NCI-H187 treated with DMSO at 0.1 percent for 48 hours (cell line): ENCODE results near the gene KBTBD2.
"Not testable (repeated sequence)": the region's sequence is repeated elsewhere in the genome, so short reads cannot be mapped to it uniquely, and the experiment has no call there.

ENCODE experiments used
- DNase-seq: peaks from one replicate; lab custom pipeline; 2025; lab: John Stamatoyannopoulos, UW

Gene KBTBD2

DNA sequence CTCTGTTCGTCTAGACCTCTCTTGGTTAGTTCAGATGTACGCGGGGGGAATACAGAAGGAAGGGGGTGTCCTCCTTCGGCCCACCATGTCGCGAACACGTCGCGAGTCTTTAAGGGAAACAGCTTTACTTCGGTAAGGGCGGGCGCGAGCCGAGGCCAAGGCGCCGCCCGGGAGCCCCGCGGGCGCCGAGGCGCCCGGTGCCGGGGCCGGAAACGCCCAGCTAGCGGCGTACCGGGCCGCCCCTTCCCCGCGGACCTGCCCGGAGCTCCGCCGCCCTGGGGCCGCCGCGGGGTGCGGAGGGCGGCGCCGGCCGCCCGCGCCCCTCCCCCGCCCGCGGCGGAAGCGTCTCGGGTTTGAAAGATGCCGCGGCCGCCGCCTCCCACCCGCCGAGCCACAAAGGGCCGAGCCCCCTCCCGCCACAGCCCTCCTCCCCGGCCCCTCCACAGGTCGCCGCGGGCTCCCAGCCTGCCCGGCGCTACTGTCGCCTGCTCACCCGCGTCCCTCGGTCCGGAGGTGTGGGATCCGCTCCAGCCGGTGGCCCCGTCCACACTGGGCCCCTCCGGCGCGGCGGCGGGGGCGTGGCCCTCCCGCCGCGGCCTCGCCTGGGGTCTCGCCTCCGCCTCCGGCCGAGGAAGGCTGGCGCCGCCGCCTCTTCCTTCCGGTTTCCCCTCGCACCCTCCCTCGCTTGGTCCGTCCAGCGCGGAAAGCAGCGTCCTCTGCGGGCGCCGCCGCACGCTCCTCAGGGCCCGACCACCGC is at the start of gene KBTBD2:
Gene KBTBD2 (minus strand): TSS at position 718 of the 757 bp plus-strand sequence. CDS start 12,156 bp downstream, outside the sequence.
- no peak for DNase-seq

DNA sequence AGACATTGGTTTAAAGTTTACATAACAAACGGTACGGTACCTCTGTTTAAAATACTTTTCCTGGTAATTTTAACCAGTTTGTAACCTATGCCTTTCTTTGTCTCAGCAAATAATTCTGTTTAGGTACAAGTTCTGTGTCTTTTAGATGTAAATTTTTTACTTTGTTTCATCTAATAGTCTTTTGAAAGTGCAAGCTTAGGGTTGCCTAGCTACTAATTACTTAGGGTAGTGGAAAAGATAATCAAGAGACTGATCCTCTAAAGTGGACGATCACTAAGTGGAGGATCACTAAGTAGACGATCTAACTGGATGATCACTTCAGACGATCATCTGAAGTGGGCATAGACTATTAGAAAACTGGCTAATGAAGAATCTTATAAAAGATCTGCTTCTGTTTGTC is 49.6 kb upstream of the KBTBD2 start:
- no peak for DNase-seq

DNA sequence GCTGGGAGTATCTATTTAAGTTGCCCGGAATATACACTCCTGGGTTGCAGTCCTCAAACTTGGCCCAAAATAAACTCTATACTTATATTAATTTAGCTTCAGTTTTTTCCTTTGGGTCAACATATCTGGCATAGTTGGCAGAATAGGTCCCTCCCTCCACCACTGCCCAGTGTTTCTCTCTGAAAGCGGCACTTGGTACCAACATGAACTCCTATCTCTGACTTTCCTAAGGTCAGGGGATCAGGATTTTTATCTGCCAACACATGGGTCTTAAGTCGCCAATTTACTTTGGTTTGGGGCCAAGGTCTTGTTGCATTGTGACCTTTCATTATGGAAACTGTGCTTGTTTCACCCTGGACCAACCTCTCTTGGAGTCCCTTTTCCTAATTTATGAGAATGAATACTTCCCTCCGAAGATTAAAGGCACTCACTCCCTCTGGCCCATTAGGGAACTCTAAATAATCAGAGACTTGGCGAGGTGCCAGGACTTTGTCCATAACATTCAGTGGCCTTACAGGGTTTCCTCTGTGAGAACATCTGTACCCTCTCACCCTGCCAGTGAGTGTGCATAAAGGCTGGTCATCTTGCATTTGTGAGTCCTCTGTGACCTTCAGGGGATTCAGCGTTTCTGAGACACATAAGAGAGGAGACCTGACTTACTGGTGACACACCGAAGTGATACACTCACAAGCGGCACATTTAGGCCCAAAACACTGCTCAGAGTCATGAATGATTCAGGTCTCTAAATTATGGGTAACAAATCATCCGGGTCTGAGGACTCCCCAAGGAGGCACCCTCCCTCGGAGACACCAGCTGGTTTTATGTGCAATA is 46.0 kb upstream of the KBTBD2 start:
- no peak for DNase-seq

DNA sequence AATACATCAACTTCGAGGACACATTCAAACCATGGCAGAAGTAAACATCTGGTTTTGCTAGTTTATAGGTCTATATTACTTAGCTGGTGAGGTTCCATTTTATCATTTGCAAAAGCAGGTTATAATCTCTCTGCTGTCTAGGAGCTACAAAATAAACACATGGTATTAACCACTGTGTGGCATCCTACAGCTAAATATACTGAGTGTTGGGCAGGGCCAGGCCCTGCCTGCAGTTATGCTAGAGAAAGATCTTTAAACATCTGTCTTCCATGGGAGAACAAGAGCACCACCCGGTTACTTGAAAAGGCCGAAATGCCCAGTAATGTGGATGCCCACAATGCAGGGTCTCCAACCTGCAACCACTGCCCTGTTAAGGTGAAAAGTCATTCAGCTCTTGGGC is 45.1 kb upstream of the KBTBD2 start:
- DNase-seq = no peak

DNA sequence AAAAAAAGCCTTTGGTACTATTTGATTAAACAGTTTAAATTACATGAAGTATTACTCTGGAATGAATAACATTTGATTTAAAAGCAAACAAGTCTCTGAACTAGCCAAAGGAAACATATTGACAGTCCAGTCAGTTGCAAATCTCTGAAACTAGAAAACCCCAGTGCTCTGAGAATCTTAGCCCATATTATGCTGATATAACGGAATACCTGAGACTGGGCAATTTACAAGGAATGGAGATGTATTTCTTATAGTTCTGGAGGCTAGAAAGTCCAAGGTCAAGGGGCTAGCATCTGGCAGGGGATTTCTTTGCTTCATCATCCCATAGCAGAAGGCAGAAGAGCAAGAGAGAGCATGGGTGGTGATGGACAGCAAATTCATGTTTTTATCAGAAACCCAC is 44.0 kb upstream of the KBTBD2 start:
- DNase-seq = no peak

DNA sequence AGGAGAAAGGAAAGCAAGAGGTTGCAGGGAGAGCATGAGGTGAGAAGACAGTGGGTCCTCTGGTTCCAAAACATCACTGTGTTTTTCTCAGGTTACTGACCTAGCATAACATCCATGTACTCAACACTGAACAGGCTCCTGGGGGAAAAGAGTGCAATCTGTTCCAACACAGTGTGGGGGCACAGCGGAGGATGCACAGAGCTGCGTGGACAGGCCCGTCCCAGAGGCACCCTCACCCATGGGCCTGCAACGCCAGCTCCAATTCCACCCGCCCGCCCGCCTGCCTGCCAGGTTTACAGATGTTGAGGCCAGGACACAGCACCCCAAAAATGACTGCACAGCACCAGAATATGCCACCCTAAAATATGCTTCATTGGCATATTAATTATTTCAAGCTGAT is 38.8 kb upstream of the KBTBD2 start:
- no peak for DNase-seq

DNA sequence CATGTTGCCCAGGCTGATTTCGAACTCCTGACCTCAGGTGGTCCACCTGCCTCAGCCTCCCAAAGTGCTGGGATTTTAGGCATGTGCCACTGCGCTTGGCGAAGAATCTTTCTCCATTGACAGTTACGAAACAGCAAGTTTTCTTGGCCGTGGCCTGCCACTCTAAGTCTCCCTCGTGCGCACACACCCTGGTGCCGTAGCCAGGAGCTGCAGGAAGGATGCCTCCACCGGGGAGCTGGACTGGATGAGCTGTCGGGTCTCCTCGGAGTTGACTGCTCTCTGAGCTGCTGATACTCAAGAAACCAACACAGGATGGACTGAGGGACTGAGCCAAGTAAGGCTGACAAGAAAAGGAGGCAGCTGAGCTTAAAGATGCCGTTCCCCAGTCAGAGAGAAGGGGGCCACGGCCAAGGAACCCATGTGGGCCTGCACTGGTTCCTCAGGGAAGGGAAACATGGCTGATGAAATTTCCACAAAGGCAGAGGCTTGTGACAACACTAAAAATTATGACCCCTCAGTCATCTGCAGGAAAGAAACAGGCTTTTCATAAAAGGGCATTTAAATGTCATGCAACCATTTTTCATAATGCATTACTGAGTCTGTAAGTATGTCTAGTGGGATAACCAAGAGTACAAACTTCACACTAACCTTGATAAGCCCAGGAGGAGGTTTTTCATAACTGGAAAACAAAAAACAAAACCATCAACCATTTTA is 38.0 kb upstream of the KBTBD2 start:
- DNase-seq = no peak

DNA sequence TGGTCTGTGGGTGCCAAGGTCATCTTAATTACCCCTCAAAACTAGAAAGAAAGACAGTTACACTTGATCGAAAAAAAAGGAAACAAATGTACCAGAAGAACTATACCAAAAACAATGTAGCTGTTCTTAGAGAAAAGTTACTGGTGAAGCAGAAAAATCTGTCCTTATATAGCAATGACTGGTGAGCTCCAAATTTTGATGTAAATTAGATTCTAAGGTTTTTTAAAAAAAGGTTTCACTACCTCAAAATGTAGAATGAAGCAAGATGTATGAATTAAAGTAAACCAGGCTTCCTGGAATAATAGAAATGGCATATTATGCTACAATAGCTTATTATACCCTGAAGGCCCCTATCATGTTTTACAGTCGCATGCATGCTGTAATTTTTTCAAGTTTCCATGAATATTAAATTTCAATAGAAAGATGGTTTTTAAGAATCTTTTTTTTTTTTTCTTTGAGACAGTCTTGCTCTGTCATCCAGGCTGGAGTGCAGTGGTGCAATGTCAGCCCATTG is 37.3 kb upstream of the KBTBD2 start:
- DNase-seq = no peak

DNA sequence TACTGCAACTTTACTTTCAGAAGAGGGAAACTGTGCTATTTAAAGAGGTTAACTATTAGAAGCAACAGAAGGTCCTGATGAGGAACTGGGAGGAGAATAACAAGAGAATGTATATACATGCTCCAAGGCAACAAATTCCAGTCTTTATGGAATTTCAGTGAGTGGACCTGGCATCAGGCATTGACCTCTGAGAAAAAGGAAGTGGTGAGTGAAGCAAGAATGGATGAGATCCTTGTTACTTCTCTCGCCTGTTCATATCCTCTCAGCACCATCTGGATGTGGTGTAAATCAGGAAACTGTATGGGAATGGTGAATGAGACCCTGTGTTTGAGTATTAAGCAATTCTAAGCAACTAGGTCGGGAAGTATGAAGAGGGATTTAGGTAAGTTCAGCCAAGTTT is 30.3 kb upstream of the KBTBD2 start:
- no peak for DNase-seq

DNA sequence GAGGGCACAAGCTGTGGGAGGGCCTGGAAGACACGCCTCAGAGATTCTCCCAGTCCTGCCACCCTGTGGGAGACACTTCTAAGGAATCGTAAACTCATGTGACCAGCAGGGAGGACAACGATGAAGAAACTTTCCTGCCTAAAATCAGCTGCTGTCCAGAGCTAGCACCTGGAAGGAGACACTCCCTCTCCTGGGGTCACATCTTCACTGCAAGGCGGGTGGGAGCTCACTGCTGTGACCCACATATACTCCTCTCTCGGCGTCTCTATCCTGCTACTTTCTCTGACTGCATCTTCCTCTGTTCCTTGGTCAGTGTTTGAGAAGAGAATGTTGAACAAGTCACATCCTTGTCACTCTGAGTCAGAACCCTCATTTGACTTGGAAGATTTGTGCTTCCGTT is 25.4 kb upstream of the KBTBD2 start:
- not testable (repeated sequence) for DNase-seq

DNA sequence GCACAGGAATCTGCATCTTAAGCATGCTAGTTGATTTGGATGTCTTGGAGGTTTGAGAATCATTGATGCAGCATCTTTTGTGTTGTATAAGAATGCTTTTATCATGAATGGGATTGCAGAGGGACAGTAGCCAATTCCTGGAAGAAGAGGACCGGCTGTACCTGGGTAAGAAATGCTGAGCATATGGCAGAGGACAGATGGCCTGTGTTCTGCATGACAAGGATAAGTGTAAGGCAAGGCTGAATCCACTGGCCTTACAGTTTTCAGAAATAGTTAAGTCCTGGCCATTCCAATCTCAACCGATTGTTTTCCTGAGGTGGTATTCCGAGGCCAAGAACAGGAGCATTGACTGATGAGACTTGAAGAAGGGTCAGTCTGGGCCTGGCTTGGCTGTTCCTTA is 24.4 kb upstream of the KBTBD2 start:
- no peak for DNase-seq

DNA sequence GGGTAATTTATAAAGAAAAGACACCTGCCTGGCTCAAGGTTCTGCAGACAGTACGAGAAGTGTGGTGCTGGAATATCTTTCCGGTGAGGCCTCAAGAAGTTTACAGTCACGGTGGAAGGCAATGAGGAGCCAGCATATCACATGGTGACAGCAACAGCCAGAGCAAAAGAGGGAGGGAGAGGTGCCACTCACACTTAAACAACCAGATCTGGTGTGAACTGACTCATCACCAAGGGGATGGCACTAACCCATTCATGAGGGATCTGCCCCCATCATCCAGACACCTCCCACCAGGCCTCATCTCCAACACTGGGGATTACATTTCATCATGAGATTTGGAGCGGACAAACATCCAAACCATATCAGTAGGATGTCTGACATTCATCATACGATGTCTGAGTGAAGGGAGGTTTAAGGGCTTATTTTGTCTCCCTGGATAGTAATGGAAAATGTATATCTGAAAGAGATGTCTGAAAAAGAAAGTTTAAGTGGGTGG is 23.5 kb upstream of the KBTBD2 start:
- DNase-seq = no peak

DNA sequence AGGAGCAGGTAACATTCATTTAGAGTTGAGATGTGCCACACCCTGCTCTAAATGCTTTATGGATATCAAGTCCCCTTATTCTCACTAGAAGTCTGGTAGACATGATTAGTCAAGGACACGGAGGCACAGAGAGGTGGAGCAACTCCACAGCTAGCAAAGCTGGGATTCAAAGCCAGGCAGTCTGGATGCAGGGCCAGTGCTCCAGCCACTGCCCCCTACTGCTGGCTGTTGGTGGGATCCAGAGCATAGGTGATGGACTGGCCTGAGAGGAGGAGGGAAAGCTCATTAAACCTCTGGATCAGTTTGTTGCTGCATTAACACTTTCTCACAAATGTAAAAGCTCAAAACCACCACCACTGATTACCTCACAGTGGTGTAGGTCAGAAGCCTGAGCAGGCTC is 22.6 kb upstream of the KBTBD2 start:
- no peak for DNase-seq

DNA sequence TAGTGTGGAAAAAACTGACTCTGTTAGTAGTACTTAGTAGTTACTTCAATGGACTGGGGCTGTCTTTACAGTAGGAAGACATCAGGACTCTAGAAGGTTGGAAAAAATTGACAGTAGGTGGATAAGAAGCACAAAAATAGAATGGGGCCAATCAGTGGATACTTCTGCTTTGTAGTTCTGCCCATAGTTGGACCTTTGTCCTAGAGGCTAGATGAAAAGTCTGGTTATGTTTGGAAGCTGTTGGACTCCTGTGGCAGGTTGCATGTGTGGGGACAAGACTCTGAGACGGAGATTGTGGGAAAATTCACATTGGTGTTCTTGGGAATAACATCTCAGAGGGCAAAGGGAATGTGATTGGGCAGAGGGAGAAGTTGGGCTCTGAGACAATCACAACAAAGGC is 18.6 kb upstream of the KBTBD2 start:
- DNase-seq = no peak

DNA sequence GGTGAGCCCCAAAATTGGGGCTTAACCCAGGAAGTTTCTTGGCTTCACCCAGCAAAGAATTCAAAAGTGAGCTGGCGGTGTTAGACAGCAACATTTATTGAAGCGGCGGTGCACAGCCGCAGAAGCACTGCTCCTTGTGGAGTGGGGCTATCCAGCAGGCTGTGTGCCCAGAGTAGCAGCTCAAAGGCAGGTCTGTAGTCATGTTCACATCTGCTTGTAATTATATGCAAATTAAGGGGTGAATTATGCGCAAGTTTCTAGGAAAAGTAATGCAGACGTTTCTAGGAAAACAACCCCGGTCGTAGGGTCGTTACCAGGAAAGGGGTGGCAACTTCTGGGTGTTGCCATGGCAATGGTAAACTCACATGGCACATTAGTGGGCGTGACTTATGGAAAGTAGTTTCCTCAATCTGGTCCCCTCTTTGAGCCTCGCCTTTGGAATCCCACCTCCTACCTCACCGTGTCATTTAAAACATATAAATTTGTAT is 13.7 kb upstream of the KBTBD2 start:
- DNase-seq = no peak

DNA sequence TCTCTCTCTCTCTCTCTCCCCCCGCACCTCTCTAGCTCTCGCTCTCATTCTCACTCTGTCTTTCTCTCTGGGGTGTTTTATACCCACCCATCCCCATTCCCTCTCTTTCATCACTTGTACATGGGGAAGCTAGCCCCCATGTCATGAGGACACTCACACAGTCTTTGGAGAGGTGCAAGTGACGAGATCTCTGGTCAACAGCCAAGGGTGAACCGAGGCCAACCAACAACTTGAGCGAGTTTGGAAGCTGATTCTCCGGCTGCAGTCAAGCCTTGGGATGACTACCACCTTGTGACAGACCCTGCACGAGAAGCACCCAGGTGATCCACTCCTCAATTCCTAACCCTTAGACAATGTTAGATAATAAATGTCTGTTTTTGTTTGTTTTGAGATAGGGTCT is 10.1 kb upstream of the KBTBD2 start:
- DNase-seq = no peak

DNA sequence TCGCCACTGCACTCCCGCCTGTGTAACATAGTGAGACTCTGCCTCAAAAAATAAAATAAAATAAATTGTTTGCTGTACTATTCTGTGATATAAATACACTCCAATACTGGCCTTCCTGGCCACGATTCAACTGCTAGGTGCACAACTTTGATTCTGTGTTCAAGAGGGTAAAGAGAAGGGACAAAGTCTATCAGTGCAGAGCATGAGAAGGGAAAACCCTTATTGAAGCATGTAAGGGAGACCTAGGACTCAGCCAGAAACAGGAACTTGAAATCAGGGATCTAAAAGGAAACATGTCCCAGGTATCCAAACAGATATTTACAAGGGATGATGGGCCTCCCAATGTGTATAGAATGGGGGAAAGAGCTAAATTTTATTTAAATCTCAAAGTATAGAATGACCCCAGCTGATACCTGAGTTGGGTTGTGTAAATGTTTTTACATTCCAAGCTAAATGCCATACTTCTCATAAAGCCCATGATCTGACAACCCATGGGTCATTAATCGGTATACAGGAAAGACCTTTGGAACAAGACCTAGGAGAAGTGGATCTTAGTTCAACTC is 9.0 kb upstream of the KBTBD2 start:
- DNase-seq = no peak

DNA sequence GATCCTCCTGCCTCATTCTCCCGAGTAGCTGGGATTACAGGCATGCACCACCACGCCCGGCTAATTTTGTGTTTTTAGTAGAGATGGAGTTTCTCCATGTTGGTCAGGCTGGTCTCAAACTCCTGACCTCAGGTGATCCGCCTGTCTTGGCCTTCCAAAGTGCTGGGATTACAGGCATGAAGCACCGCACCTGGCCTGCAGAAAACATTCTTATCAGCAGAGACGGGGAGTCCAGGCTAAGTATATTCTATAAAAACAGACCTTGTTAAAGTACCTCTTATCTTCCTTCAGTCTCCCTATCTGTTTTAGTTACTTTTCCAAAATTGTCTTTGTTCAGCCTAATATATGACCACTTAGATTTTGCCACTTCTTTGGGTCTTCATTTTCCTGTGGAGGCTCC is 5.8 kb upstream of the KBTBD2 start:
- DNase-seq = not testable (repeated sequence)

DNA sequence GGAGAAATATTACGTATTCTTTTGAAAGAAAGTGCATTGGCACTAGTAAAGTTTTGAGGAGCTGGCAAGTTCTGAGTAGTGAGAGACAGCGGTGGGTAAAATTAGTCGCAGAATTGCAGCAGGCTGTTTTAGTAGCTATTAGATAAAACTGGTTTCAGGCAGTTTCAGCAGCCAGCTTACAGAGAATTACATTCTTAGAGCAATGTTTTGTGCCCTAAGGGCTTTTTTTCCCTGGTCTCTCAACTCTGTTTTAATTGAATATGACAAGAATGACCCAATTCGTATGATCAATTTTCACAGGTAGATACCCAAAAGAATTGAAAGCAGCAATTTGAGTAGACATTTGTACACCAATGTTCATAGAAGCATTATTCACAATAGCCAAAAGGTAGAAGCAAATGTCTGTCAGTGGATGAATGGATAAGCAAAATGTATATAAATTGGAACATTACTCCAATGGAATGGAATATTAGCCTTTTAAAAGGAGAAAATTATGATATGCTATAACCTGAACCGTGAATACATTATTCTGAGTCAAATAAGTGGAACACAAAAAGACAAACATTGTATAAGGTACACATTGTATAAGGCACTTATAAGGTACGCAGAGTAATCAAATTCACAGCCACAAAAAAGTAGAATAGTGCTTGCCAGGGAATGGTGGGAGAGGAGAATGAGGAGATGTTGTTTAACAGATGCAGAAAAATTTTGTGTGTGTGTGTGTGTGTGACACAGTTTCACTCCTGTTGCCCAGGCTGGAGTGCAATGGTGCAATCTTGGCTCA is 5.2 kb upstream of the KBTBD2 start:
- no peak for DNase-seq

DNA sequence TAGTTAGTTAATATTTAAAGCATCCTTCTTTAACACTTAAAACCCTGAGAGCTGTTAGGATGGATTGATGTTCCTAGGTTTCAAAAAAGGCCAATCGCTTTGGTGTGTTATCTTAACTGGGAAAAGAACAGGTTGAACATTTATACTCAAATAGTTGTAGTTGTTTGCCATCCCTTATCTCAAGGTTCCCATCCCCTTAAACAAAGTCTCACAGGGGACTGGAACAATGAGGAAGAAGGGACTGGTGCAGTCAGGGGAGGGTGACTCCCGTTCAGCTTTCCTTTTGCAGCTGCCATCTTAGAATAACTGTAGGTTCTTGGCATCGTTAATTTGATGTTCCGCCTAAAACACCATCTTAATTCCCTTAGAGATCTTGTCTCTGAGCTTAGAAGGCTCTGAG is 2.6 kb upstream of the KBTBD2 start:
- DNase-seq = no peak

DNA sequence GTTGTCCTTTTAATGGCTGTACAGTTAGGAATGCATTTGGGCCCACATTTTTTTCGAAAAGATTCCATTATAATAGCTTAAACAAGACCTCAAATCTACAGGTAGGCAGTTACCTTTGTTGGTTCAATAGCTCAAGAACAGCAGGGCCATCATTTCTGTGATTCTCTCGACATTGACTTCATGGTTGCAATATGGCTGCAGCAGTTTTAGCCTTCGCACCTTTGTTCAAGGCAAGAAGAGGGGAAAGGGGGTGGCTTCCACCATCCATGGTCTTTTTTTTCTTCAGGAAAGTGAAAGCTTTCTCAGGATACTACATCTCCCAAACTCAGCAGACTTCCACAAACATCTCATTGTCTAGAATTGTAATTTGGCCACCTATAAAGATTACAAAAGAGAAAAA is 2.2 kb upstream of the KBTBD2 start:
- no peak for DNase-seq
